NCI-H748 (cell line): ENCODE data around the gene MRPL50.

Experiments used
- DNase-seq: peaks from one replicate; lab custom pipeline; 2025; ENCODE audit not compliant: unreplicated experiment; lab: John Stamatoyannopoulos, UW

The MRPL50 gene

DNA sequence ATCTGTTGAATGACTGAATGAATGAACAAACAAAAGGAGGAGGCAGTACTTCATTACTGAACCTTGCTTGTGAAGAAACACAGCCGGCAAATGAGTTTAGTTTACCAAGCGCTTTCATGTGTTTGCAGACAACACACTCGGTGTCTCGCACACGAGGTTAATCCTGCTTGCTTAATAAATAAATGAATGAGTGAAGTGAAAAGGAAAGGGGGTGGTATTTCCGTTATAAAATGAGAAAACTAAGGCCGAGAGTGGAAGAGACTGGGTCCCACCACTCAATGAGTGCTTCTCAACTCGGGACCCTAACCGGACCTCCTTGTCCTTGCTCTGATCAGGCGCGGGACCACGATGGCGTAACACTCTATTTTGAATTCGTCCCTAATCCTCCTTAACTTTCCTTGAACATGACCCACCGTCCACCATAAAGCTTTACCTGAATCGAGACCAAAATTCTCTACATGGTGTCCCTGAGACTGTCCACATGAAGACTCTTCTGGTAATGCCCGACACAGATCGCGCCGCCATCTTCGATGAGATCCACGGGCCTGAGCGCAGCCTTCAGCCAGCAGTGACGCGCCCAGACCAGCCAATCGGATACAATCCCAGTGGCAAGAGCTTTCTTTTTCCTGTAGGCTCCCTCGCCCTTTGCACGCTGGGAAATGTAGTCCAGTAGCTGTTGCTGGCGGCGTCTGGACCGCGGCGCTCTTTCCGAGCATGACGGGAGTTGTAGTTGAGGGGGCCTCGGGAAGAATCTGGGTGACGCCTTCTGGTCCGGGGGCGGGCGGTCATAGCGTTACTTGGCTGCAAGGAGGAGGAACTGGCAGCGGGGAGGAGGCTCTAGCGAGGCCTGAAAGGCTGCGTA, at the start of gene MRPL50, which contains the start of gene ZNF189:
Gene MRPL50 (minus strand): TSS at position 551 of the 862 bp plus-strand sequence. CDS start 26 bp downstream, at position 525.
Gene ZNF189 (plus strand): TSS at position 784 of the 862 bp plus-strand sequence. CDS start 306 bp downstream, outside the sequence.
- peak; percentile 99 for DNase-seq

DNA sequence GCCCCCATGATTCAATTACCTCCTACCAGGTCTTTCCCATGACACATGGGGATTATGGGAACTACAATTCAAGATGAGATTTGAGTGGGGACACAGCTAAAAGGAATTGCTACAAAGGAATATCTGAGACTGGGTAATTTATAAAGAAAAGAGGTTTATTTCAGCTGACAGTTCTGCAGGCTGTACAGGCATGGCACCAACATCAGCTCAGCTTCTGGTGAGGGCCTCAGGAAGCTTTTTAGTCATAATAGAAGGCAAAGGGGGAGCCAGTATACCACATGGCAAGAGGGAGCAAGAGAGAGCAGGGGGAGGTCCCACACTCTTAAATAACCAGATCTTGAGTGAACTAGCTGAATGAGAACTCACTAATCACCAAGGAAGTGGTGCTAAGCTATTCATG, 48.3 kb upstream of the MRPL50 start:
- DNase-seq: no peak

DNA sequence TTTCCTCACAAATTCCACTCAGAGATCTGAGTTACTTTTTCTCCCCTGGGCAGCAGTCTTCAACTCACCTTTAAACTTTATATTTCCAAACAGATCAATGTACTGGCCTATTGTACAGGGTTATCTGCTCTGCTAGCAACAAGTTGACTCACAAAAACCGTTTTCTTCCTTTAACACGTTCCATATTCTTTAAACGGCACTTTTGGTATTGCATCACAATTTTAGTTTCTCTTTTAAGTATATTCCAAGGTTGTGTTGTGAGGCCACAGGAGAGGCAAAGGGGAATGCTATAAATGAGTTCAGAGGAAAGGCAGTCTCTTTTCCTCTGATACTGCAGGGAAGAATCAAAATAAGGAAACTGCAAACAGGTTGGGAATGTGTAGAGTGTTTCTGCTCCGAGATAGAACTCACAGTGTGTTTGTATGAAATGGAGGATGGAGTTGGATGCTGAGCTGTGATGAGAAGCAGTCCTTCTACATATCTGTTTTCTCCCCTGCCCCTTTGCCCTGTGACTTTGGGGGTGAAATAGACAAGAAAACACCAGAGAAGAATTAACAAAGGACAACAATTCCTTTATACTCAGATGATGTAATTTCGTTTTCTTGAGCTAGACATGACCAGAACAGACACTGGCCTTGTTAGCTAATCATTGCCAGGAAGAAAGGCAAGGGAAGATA, 47.1 kb upstream of the MRPL50 start:
- no peak for DNase-seq

DNA sequence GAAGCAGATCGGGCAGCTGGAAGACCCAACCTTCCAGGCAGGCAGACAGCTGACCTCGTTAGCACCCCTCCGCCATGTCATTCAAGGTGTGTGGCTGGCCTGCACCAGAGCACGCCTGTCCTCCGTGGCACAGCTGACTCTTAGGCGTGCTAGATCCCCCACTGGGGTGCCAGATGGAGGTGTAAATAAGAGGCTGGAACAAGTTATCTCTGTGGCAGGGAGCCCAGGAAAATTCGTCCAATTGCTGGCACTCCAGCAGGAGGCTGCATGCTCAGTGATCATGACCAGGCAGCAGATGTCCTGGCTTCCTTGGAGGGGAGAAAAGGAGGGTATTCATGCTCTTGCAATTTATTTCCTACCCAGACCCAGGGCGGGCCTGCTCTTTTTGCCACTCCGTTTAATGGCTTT, 45.0 kb upstream of the MRPL50 start:
- peak; percentile 24 for DNase-seq

DNA sequence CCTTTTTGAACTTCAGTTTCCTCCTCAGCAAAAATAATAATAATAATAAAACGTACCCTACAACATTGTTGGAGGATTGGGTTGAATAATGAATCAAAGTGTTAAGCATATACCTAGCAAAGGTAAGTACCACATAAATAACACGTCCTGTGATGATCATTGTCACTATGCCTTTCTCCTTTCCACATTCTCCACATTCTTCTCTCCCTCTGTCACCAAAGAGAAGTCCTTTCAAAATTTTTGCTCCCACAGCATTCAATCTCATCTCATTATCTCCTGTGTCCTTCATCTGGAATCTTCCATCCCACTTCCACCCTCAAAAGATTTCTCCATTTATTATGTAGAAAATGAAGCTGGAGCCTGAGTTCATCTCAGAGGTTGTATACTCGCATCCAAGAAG, 44.3 kb upstream of the MRPL50 start:
- no peak for DNase-seq

DNA sequence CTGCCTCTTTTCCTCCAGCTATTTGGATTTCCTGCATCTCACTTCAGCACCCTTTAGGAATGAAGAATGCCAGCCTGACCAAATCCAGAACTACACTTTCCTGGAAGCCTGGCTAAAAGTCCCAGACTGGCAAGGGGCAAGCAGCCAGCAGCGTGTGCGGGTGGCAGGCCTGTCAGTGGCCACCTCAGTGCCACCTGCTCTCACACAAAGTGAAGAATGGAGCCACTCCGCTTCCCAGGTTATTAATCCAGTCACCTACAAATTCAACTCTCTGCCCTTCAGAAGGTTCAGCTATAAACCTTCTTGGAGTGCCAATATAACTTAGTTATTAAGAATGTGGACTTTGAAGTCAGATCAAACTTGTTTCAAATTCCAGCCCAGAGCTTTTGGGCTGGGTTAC, 43.9 kb upstream of the MRPL50 start:
- no peak for DNase-seq

DNA sequence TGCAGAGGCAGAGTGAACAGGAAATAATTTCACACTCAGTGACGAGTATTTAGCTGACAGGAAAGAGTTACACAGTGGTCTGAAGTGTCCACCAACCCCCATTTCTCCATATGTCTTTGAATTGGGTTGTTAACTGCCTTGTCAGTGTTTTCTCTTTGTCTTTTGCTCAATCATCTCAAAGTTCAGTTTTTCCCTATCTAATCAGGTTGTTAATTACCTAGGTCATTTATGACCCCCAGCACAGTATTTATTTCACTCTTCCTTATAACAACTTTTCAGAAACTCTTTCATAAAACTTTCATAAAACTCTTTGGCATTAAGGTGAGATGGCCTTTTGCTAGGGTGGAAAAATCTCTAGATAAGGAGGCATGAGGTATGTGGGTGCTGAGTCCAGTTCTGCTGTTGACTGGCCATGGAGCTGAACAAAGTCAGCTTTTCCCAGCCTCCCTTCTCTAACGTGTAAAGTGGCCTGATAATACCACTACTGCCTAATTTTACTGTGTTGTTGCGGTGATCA, 42.4 kb upstream of the MRPL50 start:
- no peak for DNase-seq

DNA sequence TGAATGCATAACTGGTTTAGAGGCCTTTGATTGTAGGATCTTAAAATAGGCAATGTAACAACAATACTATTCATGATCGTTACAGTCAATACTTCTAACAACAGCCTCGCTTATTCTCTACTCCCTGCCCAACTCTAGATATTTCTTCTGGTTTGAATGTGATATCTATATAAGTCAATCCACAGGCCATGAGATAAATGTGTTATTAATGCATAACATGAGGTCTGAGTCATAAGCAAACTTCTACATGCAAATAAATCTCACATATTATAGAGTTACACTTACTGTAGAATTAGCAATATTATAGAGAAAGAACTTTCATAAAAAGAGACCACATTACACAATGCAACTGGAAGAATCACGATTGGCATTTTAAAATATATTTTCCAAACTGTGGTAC, 40.1 kb upstream of the MRPL50 start:
- no peak for DNase-seq

DNA sequence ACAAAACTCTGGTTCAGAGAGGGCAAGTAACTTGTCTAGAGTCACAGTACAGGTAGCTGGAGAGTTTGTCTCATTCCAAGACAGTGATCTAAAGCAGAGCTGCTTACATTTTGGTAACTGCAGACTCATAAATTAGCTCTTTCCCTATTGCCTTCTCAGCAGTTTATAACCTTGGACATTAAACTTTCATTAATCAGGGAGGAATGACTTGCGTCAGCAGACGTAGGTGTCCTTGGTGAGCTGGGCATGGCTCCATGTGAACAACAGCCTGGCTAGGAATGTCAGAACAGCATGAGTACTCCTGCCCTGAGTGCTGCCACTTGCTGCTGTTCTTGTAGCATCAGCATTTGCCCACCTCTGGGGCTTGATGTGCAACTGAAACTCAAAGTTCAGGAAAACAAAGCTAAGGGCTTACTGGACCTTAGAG, 39.4 kb upstream of the MRPL50 start:
- no peak for DNase-seq

DNA sequence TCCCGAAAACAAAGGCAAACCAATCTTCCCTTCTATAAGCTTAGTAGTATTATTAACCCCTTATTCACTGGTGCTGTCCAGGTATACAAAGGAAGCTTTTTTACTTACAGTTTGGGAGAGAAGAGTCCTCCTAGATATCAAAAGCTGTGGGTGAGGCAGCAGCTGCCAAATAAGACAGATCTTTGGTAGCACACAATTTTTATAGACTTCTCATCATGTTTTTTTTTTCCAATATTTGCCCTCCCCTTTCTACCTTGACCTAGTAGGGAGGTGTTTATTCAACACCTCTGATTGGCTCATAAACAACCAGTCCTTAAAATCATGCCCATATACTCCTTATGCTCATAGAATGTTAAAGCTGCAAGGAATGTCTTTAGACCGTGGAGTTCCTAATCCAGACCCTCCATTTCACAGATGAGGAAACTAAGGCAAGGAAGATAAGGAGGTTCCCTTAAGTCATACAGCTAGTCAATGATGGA, 37.2 kb upstream of the MRPL50 start, which contains the start of gene ALDOB:
Gene ALDOB (minus strand): TSS at position 174 of the 479 bp plus-strand sequence. CDS start 4,887 bp downstream, outside the sequence.
- no peak for DNase-seq

DNA sequence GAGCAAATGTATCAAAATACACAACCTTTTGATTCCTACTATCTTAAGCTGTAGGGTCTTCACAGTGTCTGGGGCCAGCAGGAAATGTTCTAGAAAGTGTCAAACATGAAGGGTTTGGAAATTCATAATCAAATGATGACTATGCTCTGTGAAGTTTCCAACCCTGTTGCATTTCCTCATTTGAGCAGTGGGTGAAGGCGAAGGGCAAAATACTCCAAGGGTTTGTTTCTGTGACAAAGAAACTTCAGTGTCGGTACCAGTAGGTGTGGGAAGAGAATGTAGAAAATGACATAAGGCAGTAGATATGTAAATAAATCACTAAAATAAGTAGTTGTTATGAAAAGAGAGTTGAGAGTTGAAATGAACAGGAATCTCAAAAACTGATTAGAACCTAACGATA, 36.6 kb upstream of the MRPL50 start:
- DNase-seq: no peak

DNA sequence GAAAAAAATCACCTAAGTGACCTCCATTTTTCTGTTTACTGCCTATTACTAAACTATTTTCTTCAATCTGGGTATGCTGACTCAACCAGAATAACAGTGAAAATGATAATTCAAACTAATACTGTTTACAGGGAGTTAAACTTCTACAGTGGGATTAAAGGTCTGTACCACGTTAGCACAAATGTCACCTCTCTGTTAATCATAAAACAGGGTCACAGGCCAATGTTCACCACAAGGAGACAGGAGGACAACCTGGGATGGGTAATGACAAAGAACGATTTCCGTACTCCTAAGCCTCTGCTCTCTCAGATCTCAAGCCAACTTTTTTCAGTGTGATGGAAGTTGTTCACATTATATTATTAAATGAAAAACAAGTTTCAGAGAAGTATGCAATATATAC, 34.8 kb upstream of the MRPL50 start:
- no peak for DNase-seq

DNA sequence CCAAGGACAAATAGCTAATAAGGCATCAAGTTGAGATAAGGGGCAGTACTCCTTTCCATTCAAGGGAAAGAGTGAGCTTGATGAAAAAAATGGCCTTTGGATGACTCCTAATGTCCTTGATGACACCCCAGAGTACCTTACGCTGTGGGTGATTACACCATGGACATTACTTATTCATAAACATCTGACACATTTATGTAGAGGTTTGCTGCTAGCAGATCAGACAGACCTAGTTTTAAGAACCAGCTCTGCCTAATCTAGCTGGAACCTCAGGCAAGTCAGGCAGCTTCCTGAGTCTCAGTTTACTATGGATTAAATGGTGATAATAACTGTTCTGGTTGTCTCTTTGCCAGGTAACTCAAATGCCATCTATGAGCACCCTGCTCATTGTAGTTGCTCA, 34.3 kb upstream of the MRPL50 start:
- DNase-seq: no peak

DNA sequence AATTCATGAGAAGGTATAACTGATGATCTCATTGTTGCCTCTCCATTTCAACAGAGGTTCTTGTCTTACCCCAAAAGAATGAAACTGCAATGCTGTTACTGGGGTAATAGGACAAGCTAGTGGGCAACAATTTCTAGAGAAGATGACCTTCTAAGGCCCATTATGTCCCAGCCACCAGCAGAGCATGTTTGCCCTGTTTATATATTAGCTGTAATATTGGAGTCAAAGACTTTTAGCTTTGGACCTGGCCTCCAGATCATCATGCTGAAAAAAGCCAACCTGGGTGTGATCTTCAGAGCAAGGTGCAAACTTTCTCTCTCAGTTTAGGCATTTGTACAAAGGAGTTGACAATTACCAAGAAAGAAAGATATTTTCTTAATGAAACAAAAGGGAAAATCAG, 33.8 kb upstream of the MRPL50 start:
- no peak for DNase-seq

DNA sequence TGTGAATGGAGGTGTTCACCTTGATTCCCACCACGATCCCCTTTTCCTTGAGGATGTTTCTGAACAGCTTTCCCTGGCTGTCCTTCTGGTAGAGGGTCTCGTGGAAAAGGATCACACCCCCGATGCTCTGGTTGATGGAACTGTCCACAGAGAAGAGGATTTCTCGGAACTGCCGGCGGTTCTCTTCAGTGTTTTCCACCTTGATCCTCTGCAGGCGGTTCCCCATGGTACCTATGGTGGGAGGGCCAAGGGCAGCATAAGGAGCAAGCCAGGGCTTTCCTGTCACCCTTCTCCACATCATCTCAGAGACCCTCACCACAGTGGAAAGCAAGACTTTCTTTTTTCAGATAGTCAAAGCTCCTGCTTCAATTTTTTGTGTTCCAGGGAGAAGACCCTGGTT, 31.3 kb upstream of the MRPL50 start:
- DNase-seq: no peak

DNA sequence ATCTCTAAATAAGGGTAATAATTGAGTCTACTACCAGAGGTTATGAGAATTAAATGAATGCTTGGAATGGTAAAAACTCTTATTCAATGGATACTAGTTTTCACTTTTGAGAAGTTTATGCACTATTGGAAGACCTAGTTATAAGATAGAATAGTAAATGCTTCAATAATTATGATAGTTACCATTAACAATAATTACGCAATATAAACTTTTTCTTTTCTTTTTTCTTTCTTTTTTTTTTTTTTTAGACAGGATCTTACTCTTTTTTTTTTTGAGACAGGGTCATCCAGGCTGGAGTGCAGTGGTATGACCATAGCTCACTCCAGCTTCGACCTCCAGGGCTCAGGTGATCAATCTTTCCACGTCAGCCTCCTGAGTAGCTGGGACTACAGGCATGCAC, 30.5 kb upstream of the MRPL50 start:
- no peak for DNase-seq

DNA sequence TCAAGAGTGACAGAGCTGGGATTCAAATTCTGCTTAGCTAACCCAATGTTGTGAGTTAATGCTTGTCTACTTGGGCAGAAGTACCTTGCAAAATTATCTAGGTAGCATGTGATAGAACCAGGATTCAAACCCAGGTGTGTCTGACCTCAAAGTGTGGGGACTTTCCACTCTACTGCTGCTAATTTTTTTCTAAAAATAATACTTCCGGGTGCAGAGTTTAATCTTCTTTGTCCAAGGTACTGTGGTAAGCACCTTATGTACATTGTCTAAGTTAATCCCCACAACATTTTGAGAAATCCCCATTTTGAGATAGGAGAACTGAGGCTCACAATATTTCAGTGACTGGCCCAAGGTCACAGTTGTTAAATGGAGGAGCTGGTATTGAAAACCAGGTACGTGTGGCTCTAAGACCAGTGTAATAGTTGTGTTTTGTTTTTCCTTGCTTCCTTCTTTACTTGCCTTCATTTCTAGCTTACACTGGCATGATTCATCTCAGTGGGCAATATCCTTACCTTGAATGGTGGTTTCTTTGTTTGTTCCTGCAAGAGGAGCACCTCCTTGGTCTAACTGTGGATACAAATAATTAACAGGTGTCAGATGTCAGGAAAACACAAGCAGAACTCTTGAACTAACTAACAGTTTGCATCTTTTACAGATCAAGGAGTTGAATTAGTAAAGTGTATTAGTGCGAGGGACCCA, 29.7 kb upstream of the MRPL50 start:
- no peak for DNase-seq

DNA sequence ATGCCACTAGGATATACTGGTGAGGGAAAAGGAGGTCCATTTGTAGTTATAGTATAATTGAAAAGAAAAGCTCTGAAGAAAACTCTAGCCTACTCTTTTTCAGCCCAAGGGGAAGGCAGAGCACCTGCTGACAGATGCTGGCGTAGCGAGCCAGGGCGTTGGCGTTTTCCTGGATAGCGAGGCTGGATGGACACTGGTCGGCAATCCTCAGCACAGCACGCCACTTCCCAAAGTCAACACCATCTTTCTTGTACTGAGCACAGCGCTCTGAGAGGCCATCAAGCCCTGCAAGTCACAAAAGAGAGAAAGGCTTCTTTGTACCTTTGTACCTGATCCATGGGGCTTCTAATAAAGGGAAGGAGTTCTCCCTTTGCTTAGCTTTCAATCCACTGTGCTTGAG, 28.9 kb upstream of the MRPL50 start:
- DNase-seq: peak; percentile 20

DNA sequence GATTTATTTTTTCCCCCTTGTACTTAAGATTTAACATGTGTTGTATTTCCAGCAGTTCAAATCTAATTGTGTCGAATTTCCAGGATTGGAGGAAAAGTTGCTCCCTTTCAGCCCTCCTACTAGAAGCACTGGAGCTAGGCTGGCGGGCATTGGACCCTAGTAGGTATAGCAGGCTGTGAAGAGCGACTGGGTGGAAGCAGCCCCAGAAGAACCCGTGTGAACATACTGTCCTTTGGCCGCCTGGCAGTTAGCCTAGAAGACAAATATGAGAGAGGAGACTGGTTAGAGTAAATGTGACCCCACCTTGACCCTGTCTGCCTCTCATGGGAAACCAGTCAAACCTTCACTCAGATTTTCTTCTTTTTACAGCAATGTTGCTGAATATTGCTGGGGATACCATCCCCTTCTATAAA, 23.2 kb upstream of the MRPL50 start:
- no peak for DNase-seq

DNA sequence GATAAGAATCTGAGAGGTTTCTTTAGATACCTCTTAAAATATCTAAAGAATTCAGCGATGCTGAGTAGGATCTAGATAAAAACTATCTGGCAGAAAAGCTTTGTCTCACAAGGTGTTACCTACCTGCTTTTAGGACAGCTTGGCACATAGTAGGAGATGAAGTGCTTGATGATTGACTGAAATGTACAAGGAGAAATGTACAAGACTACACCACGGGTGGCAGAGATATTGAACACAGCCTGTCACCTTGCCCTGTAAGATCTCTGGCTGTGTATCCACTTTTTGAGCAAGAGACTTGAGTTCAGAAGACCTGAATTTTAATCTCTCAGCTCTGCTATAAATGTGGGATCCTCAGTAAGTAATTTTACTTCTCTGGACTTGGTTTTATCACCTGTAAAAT, 21.4 kb upstream of the MRPL50 start:
- no peak for DNase-seq
